NCI-H1694 treated with DMSO at 0.1 percent for 48 hours (cell line): ENCODE results near the gene SCD5.

Source experiments
- DNase-seq: peaks from one replicate; lab custom pipeline; 2025; lab: John Stamatoyannopoulos, UW

Gene SCD5

DNA sequence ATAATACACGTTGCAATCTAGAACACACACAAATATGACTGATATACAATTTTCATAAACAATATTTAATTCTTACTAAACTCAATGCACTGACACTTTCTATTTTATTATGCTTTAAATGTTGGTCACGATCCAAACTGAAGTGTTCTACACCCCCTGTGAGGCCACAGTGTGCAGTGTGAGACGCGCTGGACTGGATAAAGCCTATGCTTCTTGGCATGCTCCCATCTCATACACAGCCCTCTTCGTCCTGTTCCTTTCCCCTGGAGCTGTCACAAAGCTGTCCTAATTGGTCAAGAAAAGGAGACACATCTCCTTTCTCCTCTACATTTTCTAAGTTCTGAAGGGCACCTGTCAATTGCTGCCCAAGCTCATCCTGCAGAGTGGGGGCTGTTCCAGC is 72.0 kb downstream of the SCD5 start:
- DNase-seq = no peak

DNA sequence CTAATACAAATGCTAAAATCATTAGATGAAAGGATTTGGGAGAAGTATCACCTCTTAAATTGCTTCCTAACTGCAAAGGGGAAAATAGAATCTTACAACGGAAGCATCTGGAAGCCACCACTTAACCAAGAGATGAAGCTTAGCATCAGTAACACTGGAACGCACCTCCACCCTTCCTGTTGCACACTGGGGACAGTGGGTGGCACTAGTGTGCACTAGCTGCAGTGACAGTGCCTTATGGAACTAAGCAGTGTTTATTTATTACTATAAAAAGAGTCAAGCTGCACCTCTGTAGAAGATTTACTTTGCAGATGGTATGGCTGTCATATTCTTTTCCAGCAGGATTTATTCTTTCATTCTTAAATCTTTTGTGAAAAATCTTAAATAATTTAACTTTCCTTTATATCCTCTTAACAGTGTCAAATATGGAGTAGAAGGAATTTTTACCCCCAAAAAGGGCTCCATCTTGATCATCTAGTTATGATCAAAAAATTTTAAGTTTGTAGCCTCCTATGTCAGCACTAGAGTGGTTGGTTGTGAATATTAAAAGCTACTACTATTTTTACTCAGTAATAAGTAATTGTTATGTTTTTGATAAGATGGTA is 76.7 kb downstream of the SCD5 start:
- peak; percentile 21 for DNase-seq

DNA sequence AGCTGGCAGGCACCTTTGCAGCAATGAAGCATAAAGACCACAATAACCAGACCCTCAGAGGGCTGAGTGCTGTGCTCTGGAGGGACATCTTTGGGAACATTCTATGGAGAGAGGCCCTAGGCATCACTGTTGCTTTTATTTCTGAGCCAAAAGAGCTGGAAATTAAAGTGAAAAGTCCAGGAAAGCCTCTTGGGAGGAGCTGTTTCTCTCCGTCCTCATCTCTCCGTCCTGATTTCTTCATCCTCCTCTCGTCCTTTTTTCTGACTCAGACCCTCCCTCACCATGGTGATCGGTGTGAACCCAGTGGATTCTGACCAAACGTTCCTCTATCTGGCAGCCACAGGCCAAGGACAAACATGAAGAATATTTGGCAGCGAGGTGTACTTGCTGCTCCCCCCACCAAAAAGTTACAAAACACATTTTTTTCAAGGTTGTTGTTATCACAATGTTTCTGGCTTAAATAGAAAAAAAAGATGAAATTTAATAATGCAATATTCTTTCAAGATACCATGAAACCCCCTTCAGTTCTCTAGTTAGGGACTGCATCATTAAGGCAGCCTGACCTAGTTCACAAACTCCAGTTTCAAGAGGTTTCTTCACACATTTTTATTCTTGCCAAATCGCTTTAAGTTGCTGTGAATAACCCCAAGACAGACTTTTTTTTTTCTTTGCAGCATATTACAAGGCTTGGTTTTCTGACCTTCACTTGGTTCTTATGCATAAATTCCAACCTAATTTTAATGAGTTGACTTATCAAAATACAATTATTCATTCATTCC is 80.2 kb downstream of the SCD5 start:
- no peak for DNase-seq

DNA sequence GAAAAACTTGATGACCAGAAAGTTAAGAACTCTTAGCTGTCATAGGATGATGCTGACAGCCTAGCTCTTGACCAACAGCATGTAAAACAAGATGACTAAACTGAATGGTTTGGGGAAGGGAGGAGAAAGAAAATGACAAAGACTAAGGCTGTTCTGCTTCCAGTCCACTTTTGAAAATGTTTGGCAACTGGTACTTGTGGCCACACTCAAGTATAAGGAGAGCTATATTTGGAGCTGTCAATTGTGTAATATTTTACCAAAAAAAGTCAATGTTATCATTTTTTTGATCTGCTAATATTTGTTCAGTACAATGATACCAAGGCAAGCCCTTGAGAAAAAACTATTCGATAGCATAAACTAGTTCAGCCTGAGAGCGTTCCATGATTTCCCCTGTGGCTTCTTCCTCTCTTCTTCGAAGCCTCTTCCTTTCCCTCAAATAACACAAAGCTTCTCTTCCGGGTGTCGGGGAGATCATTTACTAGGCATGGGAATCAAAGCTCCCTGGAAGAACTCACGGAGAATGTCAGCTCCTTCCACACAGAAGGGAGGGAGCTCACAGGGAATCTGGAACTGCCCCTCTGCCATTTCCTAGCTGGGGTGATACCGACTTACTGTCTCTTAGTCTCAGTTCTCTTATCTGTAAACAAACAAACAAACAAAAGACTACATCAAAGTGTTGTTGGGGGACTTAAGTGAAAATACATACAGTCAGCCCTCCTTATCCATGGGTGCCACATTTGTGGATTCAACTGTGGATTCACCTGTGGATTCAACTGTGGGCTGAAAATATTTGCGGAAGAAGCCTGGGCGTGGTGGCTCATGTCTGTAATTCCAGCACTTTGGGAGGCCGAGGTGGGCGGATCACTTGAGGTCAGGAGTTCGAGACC is 82.6 kb downstream of the SCD5 start:
- no peak for DNase-seq

DNA sequence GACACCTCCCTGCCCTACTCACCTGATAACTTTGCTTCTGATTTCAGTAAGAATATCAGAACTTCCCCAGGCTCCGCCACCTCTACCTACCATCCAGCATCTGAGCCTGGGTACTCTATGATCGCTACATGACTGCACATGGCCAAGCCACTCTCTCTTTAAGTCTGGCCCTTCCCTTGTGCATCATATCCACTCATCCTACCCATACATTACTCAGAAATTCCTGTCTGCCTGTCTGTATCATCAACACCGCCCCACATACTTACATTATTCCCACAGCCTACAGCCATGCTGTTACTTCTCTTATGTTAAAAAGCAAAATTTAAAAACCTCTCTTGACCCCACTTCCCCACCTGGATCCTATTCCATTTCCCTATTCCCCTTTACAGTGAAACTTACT is 84.7 kb downstream of the SCD5 start:
- no peak for DNase-seq

DNA sequence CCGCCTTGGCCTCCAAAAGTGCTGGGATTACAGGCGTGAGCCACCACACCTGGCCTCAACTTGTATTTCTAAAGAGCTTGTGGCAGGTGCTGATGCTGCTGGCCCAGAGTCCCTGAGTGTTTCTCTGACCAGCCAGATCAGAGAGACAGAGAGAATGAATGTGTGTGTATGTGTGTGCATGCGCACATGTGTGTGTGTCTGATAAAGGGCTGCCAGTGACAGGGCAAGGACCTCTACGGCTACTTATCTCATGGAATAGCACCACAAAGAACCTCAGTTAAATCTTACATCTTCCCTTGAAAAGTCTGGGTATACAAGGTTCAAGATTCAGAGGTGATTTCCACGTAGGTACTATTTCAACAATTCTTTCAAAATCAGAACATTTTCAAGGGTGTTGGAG is 86.0 kb downstream of the SCD5 start:
- DNase-seq = no peak

DNA sequence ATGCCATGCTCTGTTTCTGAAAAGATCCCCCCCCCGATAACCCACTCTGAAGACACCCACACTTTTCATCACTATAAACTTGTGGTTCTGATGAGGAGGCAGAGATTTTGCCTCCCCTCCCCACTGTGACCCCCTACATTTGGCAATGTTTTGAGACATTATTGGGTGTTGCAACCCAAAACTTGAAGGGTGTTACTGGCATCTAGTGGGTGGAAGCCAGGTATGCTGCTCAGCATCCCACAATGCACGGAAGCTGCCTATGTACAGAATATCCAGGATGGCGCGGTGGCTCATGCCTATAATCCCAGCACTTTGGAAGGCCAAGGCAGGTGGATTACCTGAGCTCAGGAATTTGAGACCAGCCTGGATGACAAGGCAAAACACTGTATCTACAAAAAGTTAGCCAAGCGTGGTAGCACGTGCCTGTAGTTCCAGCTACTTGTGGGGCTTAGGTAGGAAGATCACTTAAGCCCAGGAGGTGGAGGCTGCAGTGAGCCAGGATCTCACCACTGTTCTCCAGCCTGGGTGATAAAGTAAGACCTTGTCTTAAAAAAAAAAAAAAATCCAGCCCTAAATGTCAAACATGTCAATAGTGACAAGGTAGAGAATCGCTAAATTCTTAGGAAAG is 87.3 kb downstream of the SCD5 start:
- no peak for DNase-seq

DNA sequence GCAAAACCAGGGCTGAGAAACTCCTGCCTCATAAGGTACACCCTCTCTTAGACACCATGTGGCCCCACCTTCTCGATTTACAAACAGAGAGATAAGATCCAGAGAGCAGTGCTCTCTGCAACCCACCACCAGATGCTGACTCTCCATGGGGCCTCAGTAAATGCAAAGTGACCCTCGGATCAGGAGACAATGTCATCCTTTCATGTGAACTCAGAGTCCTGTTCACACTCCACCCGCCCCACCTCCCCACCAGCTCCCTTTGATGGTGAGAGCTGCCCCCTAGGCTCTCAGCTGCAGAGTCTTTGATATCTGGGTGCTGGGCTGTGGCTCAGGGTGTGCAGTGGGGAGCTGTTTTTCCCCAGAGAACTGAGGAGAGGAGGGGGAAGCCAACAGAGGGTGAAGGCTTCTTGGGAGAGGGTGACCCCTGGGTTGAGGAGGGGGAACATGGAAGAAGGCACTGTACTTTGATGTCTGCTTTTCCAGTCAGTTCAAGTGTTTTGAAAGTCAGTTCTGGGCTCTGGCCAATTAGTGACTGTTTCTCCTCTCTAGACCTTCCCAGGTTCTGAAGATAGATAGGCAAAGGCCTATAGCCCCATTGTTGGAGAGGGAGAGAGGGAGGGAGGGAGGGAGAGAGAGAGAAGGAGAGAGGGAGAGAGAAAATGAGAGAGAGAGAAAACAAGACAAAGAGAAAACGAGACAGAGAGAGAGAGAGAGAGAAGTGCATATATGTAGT is 88.2 kb downstream of the SCD5 start:
- DNase-seq = no peak

DNA sequence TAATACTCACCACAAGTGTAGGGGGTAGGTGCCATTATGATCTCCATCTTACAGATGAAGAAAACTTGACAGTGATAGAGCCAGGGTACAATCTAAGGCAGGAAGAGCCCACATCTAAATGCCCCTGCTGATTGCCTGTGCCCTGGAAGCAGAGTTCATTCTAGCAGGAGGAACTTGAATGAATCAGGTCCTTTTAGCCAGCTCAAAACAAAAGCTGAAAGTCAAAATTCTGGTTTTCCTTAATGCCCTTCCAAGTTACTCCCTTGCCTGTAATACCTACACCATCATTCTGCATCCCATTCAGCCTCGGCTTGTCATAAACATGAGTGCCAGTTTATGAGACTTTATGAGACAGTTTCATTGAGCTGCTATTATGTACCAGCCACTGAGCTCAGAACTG is 89.6 kb downstream of the SCD5 start:
- DNase-seq = no peak

DNA sequence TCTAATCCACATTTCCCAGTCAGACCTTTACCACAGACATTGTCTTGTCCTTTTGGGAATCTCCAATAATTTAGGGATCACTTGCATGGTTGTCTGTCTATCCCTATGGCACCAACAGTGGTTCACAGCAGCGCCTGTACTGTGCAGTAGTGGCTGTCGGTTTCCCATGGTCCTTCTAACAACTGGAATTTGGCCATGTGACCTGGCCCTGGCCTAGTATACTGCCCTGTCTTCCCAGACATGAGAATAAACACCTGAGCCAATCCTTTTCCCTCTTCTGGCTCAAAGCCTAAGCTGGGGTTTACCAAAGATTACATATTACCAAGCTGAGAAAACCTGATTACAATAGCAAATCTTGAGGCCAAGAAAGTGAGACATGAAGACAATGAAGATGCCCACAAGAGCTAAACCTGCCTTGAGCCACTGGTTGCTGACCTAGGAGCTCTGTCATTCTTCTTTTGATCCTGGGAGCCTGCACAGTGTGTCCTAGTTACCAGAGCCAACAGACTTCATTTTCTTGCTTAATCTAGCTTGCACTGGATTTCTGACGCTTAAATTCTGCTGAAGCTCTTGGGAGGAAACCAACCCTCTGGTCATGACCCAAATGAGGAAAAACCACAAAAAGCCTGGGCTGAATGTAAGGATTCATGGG is 92.1 kb downstream of the SCD5 start:
- DNase-seq = no peak

DNA sequence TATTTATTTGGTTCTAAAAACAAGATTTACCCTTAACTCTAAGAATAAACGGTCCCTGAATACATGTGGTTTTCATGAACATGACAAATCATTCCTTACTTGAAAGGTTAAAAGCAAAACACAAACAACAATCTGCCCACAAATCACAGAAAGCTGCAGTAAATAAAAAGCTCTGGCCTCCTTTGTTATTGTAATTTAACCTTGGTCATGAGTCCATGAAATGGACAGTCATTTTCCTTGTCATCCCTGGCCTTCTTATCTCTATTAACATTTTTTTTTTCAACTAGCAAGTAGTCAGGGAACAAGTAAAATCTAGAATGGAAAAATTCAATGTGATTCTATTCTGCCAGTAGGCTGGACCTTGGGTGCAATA is 92.7 kb downstream of the SCD5 start:
- DNase-seq = no peak

DNA sequence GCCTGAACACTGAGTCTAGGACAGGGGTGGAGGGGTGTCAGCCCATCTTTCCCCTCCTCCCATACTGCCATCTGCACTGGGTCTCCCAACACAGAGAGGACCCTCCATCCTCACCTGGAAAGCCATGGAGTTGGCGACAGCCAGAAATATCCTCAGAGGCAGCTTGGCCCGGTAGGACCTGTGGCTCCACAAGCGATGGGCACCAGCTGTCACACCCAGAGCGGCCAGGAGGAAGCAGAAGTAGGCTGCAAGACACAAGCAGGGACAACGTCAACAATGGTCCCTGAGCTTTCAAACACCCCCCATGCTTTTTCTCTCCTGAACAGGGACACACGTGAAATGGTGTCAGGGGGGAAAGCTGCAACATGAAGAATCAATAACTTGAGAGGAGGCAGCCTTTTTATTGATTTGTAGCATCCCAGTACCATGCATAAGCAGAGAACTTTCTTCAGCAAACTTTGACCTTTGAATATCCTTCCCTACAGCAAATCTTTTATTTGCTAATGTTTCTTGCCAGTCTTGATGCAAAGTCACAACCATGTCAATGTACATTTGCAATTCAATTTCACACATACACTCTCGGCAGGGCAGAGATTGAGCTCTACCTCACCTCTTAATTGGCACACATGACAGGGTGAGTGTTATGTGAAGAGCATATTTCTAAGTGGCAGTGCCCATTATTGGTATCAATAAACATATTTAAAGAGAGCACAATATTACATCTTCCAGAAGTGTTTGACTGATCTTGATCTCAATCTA is 93.2 kb downstream of the SCD5 start:
- no peak for DNase-seq

DNA sequence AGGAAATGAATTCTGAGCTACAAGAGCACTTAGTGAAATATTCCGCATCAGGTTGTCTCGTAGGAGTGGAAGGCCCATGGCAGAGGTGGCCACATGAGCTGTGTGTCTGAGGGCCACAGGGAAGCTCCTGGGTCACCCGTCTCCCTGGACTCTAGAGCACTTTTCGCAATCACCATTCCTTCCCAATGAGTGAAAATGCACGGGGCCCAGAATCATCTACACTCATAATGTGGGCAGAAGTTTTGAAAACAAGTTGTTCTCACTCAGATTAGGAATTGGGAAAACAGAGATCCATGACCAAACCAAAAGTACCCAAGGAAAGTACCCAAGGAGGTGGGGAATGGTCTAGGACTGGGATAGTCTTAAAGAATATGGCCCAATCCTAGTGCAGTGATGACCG is 94.4 kb downstream of the SCD5 start:
- DNase-seq = no peak

DNA sequence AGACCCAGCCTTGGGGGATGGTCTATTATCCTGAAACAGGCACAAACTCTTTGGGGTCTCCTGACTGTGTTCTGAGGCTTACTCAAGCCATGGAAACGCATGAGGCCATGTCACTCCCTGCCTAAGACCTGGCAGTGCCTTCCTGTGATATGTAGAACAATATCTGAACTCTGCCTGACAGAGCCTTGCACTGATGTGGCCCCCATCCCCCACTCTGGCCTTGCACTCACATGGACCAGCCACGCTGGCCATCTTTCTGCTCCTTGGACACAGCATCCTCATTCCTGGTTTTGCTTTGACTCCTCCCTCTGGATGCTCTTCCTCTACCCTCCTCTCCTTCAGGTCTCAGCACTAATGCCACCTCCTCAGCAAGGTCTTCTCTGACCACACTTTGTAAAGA is 100.2 kb downstream of the SCD5 start:
- no peak for DNase-seq

DNA sequence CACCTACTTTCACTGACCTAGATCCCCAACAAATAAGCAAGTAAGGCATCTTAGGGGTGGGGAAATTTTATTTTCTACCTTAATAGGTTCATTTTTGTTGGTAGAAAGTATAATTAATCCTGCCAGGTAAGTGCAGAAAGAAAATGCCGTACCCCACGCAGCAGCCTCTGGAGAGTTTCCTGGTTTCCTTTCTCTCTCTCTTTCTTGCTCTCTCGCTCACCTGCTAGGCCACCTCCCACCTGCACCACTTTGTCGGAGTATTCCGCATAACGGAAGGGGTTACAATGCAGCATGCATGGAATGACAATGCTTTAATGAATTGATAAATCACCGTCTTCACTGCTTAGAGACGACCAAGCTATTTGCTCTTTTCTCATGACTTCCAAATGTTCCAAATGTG is 101.0 kb downstream of the SCD5 start:
- no peak for DNase-seq

DNA sequence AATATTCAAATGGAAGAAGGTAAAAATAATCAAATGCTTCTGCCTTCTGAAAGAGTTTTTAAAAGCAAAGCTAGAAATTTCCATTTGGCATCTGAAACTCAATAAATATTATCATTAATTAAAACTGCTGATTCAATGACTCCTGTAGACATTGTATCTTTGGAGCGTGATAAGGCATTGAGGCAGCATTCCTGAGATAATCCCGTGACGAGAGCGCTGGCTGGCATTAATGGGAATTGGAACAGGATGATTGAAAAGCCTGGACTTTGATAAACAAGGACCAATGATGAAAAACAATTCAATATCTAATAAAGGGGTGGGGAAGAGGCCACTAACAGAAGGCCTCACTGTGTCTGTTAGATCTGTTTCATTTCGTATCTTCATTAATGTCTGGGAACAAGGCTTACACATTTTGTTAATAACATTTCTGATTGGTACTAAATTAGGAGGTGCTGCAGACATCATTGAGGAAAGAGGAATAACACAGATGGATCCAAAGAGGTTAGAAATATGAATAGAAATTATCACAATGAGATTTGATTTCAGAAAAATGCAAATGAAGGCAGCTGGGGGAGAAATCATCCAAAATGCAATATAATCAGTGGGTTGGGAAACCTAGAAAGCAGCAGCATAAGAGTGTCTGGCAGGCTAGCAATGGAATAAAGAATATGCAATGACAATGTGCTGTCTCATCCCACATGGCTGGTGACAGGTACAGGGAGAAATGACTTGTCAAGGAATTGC is 102.3 kb downstream of the SCD5 start:
- DNase-seq = no peak

DNA sequence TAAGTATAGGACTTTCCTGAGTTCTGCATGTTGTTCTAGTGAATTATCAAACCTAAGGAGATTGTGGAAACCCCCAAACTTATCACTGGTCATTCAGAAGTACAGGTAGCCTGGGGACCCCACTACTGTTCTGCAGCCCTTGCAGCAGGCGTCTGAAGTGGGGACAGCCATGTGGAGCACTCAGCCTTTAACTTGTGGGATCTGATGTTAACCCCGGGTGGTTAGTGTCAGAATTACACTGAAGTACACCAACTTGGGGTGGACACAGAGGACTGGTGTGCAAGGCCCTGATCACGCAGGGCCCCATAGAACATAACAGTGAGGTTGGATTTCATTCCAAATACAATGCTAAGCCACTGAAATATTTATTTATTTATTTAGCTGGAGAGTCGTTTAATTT is 103.7 kb downstream of the SCD5 start:
- DNase-seq = no peak

DNA sequence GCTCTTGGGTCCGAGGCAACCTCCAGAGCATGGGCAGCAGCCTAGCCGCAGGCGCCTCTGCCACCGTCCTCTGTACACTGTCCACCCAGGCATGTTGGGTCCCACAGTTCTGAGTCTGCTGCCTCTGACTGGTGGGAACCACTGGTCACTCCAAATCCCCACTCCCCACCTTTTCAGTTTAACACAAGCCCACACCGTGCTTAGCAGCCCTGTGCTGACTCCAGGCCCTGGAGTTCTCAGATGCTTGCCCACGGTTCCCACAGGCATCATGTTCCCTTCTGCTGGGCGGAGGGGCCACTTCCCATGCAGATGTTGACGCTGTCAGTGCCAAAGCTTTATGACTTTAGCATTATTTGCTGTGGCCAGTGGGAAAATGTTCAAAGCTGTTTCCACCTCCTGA is 104.5 kb downstream of the SCD5 start:
- DNase-seq = no peak

DNA sequence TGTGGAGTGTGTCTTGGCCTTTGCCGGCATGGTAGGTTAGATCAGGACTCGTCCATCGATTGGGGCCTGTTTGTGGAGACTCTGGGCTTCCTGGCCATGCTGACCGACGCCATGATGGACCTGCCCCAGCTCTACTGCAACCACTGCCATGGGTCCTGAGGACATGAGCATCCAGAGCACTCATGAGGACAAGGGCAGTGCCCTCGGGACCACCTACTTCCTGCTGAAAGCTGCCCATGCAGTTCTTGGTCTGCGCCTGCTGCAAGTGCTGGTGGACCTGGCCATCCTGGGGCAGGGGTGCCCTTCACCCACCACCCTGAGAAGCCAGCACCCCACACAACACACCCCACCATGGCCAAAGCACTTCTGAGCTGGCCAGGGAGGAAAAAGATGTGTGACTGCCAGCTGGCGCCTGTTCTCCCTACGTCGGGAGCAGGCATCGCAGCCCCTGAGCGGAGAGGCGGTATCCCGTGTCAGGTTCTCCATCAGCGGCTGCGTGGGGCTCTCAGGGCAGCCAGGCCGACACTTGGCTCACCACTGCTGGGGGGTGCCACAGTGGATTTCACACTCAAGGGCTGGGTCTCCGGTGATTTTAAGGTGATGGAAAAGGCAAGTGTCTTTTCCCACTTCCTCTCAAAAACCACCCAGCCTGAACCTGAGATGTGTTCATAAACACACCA is 106.4 kb downstream of the SCD5 start:
- no peak for DNase-seq
